ENCODE results near the gene TMEM63B.

The TMEM63B gene

GRCh38 chr6:44169154-44169553 is 41.8 kb downstream of the TMEM63B start:
- no peak overlapping the region for H2AFZ ChIP-seq (ENCODE audit: low read length)
- no peak overlapping the region for H3K4me3 ChIP-seq (ENCODE audit: low read length, poor library complexity, severe bottlenecking)
- H3K9me3 ChIP-seq (ENCODE audit: insufficient read depth, low read depth, low read length), result no peaks in the 10 kb centered on the region

GRCh38 chr6:44169886-44170570 is 42.7 kb downstream of the TMEM63B start:
- no peak overlapping the region for H3K4me3 ChIP-seq (ENCODE audit: low read length, poor library complexity, severe bottlenecking)
- H3K9me3 ChIP-seq (ENCODE audit: insufficient read depth, low read depth, low read length), result no peaks in the 10 kb centered on the region
- TF ChIP-seq EZH2phosphoT487 (IDR thresholded peaks at IDR 0.05; ENCODE audit: borderline replicate concordance) (no peak), CTCF (conservative IDR thresholded peaks at IDR 0.05; ENCODE audit: low read length) (no peak)
- no peaks in the 10 kb centered on the region for H3K79me2 ChIP-seq (ENCODE audit: insufficient read depth, low read length)
- H3K4me2 ChIP-seq (ENCODE audit: low read depth, low read length, poor library complexity, severe bottlenecking), result no peak overlapping the region
- no peak overlapping the region for H3K9ac ChIP-seq (ENCODE audit: low read depth, low read length, poor library complexity, severe bottlenecking)
- no peaks in the 10 kb centered on the region for H3K36me3 ChIP-seq (ENCODE audit: insufficient read depth, low read length)
- H3F3A ChIP-seq (ENCODE audit: low read depth), result no peaks in the 10 kb centered on the region
- no peaks in the 10 kb centered on the region for H3K27me3 ChIP-seq (ENCODE audit: insufficient read depth, low read length, poor library complexity, severe bottlenecking)
- H3K9me2 ChIP-seq (replicated peaks; ENCODE audit: low read depth, low read length), result no peaks in the 10 kb centered on the region
- no peak overlapping the region for H2AFZ ChIP-seq (ENCODE audit: low read length)
- no peaks in the 10 kb centered on the region for H3K4me1 ChIP-seq (ENCODE audit: insufficient read depth, low read length, poor library complexity, severe bottlenecking)
- H4K20me1 ChIP-seq (ENCODE audit: insufficient read depth, low read length, poor library complexity, severe bottlenecking), result no peaks in the 10 kb centered on the region

More at GRCh38 chr6:44169154-44169553, 41.8 kb downstream of the TMEM63B start:
- H3K79me2 ChIP-seq (ENCODE audit: insufficient read depth, low read length), result no peaks in the 10 kb centered on the region
- no peak overlapping the region for H3K4me2 ChIP-seq (ENCODE audit: low read depth, low read length, poor library complexity, severe bottlenecking)
- no peak for TF ChIP-seq CTCF (conservative IDR thresholded peaks at IDR 0.05; ENCODE audit: low read length)
- TF ChIP-seq EZH2phosphoT487 (IDR thresholded peaks at IDR 0.05; ENCODE audit: borderline replicate concordance), result no peak
- H3K36me3 ChIP-seq (ENCODE audit: insufficient read depth, low read length), result no peaks in the 10 kb centered on the region
- H3F3A ChIP-seq (ENCODE audit: low read depth), result no peaks in the 10 kb centered on the region
- H3K9ac ChIP-seq (ENCODE audit: low read depth, low read length, poor library complexity, severe bottlenecking), result no peak overlapping the region
- no peaks in the 10 kb centered on the region for H3K9me2 ChIP-seq (replicated peaks; ENCODE audit: low read depth, low read length)
- H4K20me1 ChIP-seq (ENCODE audit: insufficient read depth, low read length, poor library complexity, severe bottlenecking), result no peaks in the 10 kb centered on the region
- H3K4me1 ChIP-seq (ENCODE audit: insufficient read depth, low read length, poor library complexity, severe bottlenecking), result no peaks in the 10 kb centered on the region
- no peaks in the 10 kb centered on the region for H3K27me3 ChIP-seq (ENCODE audit: insufficient read depth, low read length, poor library complexity, severe bottlenecking)

GRCh38 chr6:44171899-44172546 is 44.7 kb downstream of the TMEM63B start:
- H3K4me1 ChIP-seq (ENCODE audit: insufficient read depth, low read length, poor library complexity, severe bottlenecking), result peaks cover 6% of the 10 kb centered on the region
- no peaks in the 10 kb centered on the region for H3K9me2 ChIP-seq (replicated peaks; ENCODE audit: low read depth, low read length)
- no peaks in the 10 kb centered on the region for H3F3A ChIP-seq (ENCODE audit: low read depth)
- no peak overlapping the region; the same call in 1 of the 2 replicates for H2AFZ ChIP-seq (ENCODE audit: low read length)
- no peaks in the 10 kb centered on the region for H3K9me3 ChIP-seq (ENCODE audit: insufficient read depth, low read depth, low read length)
- TF ChIP-seq EZH2phosphoT487 (IDR thresholded peaks at IDR 0.05; ENCODE audit: borderline replicate concordance) (no peak), CTCF (conservative IDR thresholded peaks at IDR 0.05; ENCODE audit: low read length) (no peak)
- H3K79me2 ChIP-seq (ENCODE audit: insufficient read depth, low read length), result no peaks in the 10 kb centered on the region
- no peak overlapping the region for H3K4me2 ChIP-seq (ENCODE audit: low read depth, low read length, poor library complexity, severe bottlenecking)
- H3K27me3 ChIP-seq (ENCODE audit: insufficient read depth, low read length, poor library complexity, severe bottlenecking), result no peaks in the 10 kb centered on the region
- H3K36me3 ChIP-seq (ENCODE audit: insufficient read depth, low read length), result no peaks in the 10 kb centered on the region
- H4K20me1 ChIP-seq (ENCODE audit: insufficient read depth, low read length, poor library complexity, severe bottlenecking), result no peaks in the 10 kb centered on the region
- H3K9ac ChIP-seq (ENCODE audit: low read depth, low read length, poor library complexity, severe bottlenecking), result no peak overlapping the region
- no peak overlapping the region for H3K4me3 ChIP-seq (ENCODE audit: low read length, poor library complexity, severe bottlenecking)

All from Loucy (cell line).